Cardiac ventricle fibroblast (primary cell): ENCODE results near the gene SALL1. TPM values are rescaled to one million over a fixed set of nuclear protein-coding genes. Genes with fewer than 3 reads are reported as not detected.

ENCODE experiments used
- total RNA-seq: library from RNA; depleted of rRNA; stranded (reverse); fragments of >200 nt; gene quantifications from 2 replicates; pipeline ENCODE4 v1.2.3, GENCODE V29; 2015

Gene SALL1
- total RNA-seq = 1.4 and 1.5 TPM in 2 replicates

GRCh38 chr16:51150888-51151320 is at the start of gene SALL1:
TSS of gene SALL1 (minus strand) at chr16:51151270. CDS start at chr16:51151241, 29 bp downstream.

